H1 (cell line): ENCODE measurements around the gene FCRL5. TPM values are rescaled to one million over a fixed set of nuclear protein-coding genes. Genes with fewer than 3 reads are reported as not detected.

Experiments
- CTCF ChIA-PET: fragments of 300-600 bp; sonication (Branson Sonifier 250); formaldehyde crosslinking; loops from one replicate; lab custom pipeline; 2021; ENCODE audit not compliant: partially characterized antibody; lab: Charles Lee
- POLR2A ChIA-PET: fragments of 300-600 bp; sonication (Branson Sonifier 250); formaldehyde crosslinking; loops from one replicate; lab custom pipeline; 2021; ENCODE audit warnings: inconsistent platforms; ENCODE audit not compliant: partially characterized antibody; lab: Charles Lee
- DNase-seq, 2 experiments: peaks; one replicate each; pipeline versions ENCODE4 v3.0.0 to v3.0.0-alpha.2; 2010 to 2022; ENCODE audit warnings: low spot score in 2 of 2, low read depth in 1 of 2, mixed read lengths in 1 of 2
- FAIRE-seq: peaks from 2 replicates; lab custom pipeline; 2011; peaks lifted over from hg19 to GRCh38; lab: Jason Lieb, UNC
- H2AFZ ChIP-seq: 2 replicates; pipeline ENCODE4 v1.8.1; 2012; ENCODE audit warnings: low read length, inconsistent platforms
- H2AK5ac ChIP-seq: 2 replicates; pipeline ENCODE4 v1.6.1; 2013; ENCODE audit warnings: low read depth, low read length
- H2BK120ac ChIP-seq: replicated peaks from 2 replicates; pipeline ENCODE3; 2013; ENCODE audit warnings: low read depth, low read length, inconsistent platforms
- H2BK12ac ChIP-seq: 2 replicates; pipeline ENCODE4 v1.6.1; 2013; ENCODE audit warnings: low read depth, low read length
- H2BK15ac ChIP-seq: 2 replicates; pipeline ENCODE4 v1.6.1; 2013; ENCODE audit warnings: low read length
- H2BK20ac ChIP-seq: 2 replicates; pipeline ENCODE4 v1.6.1; 2013; ENCODE audit warnings: low read length
- H2BK5ac ChIP-seq: 2 replicates; pipeline ENCODE4 v1.6.1; 2013; ENCODE audit warnings: low read depth, low read length
- H3K14ac ChIP-seq: 2 replicates; pipeline ENCODE4 v1.6.1; 2013; ENCODE audit warnings: inconsistent platforms; ENCODE audit not compliant: insufficient read length
- H3K18ac ChIP-seq: 2 replicates; pipeline ENCODE4 v1.6.1; 2013; ENCODE audit warnings: low read length; ENCODE audit errors: extremely low read depth
- H3K23ac ChIP-seq: 2 replicates; pipeline ENCODE4 v1.6.1; 2013; ENCODE audit warnings: inconsistent platforms; ENCODE audit not compliant: insufficient read length
- H3K23me2 ChIP-seq: 2 replicates; pipeline ENCODE4 v1.6.1; 2013; ENCODE audit warnings: low read depth, low read length
- H3K27ac ChIP-seq: 2 replicates; pipeline ENCODE4 v1.6.1; 2011; ENCODE audit warnings: low read depth, low read length, inconsistent platforms
- H3K27me3 ChIP-seq, 4 experiments: replicated peaks in 1 of 4; 1 replicate in 1 of 4; 2 replicates in 3 of 4; pipeline versions ENCODE4 v1.6.1 to v1.8.1; 2011 to 2013; ENCODE audit warnings: low read length in 3 of 4, mild to moderate bottlenecking in 3 of 4, inconsistent platforms in 2 of 4, mixed read lengths in 2 of 4, moderate library complexity in 1 of 4; ENCODE audit not compliant: control insufficient read depth in 3 of 4, insufficient read depth in 3 of 4; ENCODE audit errors: extremely low read depth in 1 of 4
- H3K36me3 ChIP-seq, 4 experiments: 2 replicates each; pipeline versions ENCODE4 v1.6.1 to v1.8.1; 2011 to 2013; ENCODE audit warnings: mild to moderate bottlenecking in 4 of 4, low read length in 3 of 4, moderate library complexity in 2 of 4, control low read depth in 1 of 4, inconsistent platforms in 1 of 4; ENCODE audit not compliant: insufficient read depth in 4 of 4, control insufficient read depth in 2 of 4
- H3K4ac ChIP-seq: replicated peaks from 2 replicates; pipeline ENCODE3; 2013; ENCODE audit warnings: low read length, low read depth, mixed read lengths, inconsistent platforms; ENCODE audit not compliant: insufficient read length
- H3K4me1 ChIP-seq, 4 experiments: replicated peaks in 1 of 4; 1 replicate in 1 of 4; 2 replicates in 3 of 4; pipeline versions ENCODE4 v1.6.1 to v1.8.1; 2011 to 2013; ENCODE audit warnings: low read length in 3 of 4, inconsistent platforms in 2 of 4, mixed read lengths in 1 of 4; ENCODE audit not compliant: insufficient read depth in 4 of 4, control insufficient read depth in 3 of 4
- H3K4me2 ChIP-seq, 2 experiments: 2 replicates each; pipeline versions ENCODE4 v1.6.1 to v1.8.1; 2011 to 2013; ENCODE audit warnings: low read depth in 2 of 2, low read length in 2 of 2, control low read depth in 1 of 2, inconsistent platforms in 1 of 2, mild to moderate bottlenecking in 1 of 2; ENCODE audit not compliant: insufficient read depth in 1 of 2
- H3K4me3 ChIP-seq, 4 experiments: fragments of 200-600, 300-600 bp in 1 of 4; sonication (generic), shearing (Covaris generic), sonication (Bioruptor Twin) in 1 of 4; 2 replicates each; pipeline versions ENCODE4 v1.5.1 to v1.8.1; 2011 to 2016; ENCODE audit warnings: low read length in 4 of 4, low read depth in 3 of 4, control low read depth in 2 of 4, inconsistent platforms in 2 of 4, mild to moderate bottlenecking in 2 of 4, mixed read lengths in 1 of 4, moderate library complexity in 1 of 4; ENCODE audit not compliant: insufficient read depth in 2 of 4; ENCODE audit errors: extremely low read depth in 1 of 4
- H3K56ac ChIP-seq: replicated peaks from 2 replicates; pipeline ENCODE3; 2013; ENCODE audit warnings: low read depth, mild to moderate bottlenecking, mixed read lengths, low read length, inconsistent platforms; ENCODE audit not compliant: insufficient read length
- H3K79me1 ChIP-seq: 2 replicates; pipeline ENCODE4 v1.6.1; 2013; ENCODE audit warnings: low read depth, low read length, control low read depth
- H3K79me2 ChIP-seq, 2 experiments: 2 replicates each; pipeline versions ENCODE4 v1.6.1 to v1.8.1; 2012 to 2013; ENCODE audit warnings: low read length in 2 of 2, mild to moderate bottlenecking in 2 of 2, inconsistent platforms in 1 of 2; ENCODE audit not compliant: insufficient read depth in 2 of 2, control insufficient read depth in 1 of 2
- H3K9ac ChIP-seq, 4 experiments: replicated peaks in 1 of 4; 1 replicate in 1 of 4; 2 replicates in 3 of 4; pipeline versions ENCODE4 v1.6.1 to v1.8.1; 2011 to 2013; ENCODE audit warnings: low read depth in 3 of 4, low read length in 3 of 4, control low read depth in 2 of 4, mild to moderate bottlenecking in 2 of 4, moderate library complexity in 2 of 4, inconsistent platforms in 1 of 4; ENCODE audit errors: extremely low read depth in 1 of 4
- H3K9me3 ChIP-seq, 2 experiments: 2 replicates each; pipeline versions ENCODE4 v1.6.1 to v1.8.1; 2012 to 2013; ENCODE audit warnings: mild to moderate bottlenecking in 2 of 2, moderate library complexity in 2 of 2, control low read depth in 1 of 2, inconsistent platforms in 1 of 2, low read depth in 1 of 2, low read length in 1 of 2, mixed read lengths in 1 of 2; ENCODE audit not compliant: insufficient read depth in 2 of 2
- H4K20me1 ChIP-seq, 2 experiments: replicated peaks in 1 of 2; 2 replicates each; pipeline versions ENCODE3 to v1.8.1; 2011 to 2013; ENCODE audit warnings: inconsistent platforms in 2 of 2, low read length in 2 of 2, mild to moderate bottlenecking in 1 of 2; ENCODE audit not compliant: insufficient read depth in 2 of 2, control insufficient read depth in 1 of 2
- H4K5ac ChIP-seq: 2 replicates; pipeline ENCODE4 v1.6.1; 2013; ENCODE audit warnings: low read length, low read depth, mixed read lengths, inconsistent platforms; ENCODE audit not compliant: insufficient read length
- H4K8ac ChIP-seq: 2 replicates; pipeline ENCODE4 v1.8.0; 2013; ENCODE audit warnings: mild to moderate bottlenecking, moderate library complexity, low read length, inconsistent platforms; ENCODE audit not compliant: insufficient read depth; ENCODE audit errors: extremely low read depth
- H4K91ac ChIP-seq: replicated peaks from 2 replicates; pipeline ENCODE3; 2013; ENCODE audit warnings: low read length, mixed read lengths, inconsistent platforms; ENCODE audit not compliant: insufficient read length
- CTBP2 ChIP-seq: IDR thresholded peaks from 2 replicates; pipeline ENCODE4 v1.7.0; 2011; ENCODE audit warnings: borderline replicate concordance, mild to moderate bottlenecking, moderate library complexity, mixed read lengths, low read length; ENCODE audit not compliant: insufficient read depth, insufficient read length
- EZH2 ChIP-seq: fragments of 200-600 bp; sonication (generic); IDR thresholded peaks from 2 replicates; pipeline ENCODE4 v1.7.1; 2012; ENCODE audit warnings: low read depth, mild to moderate bottlenecking, moderate library complexity, low read length, inconsistent platforms; ENCODE audit not compliant: severe bottlenecking
- GTF2F1 ChIP-seq: IDR thresholded peaks from 2 replicates; pipeline ENCODE4 v1.6.1; 2012; ENCODE audit warnings: low read depth, low read length, improper control_type of control experiment, borderline replicate concordance
- KDM5A ChIP-seq: fragments of 200-600 bp; IDR thresholded peaks from 2 replicates; pipeline ENCODE4 v1.7.1; 2012; ENCODE audit warnings: mild to moderate bottlenecking, low read length, inconsistent platforms, mixed read lengths
- POLR2A ChIP-seq, 2 experiments: IDR thresholded peaks; 1 replicate in 1 of 2; 2 replicates in 1 of 2; pipeline ENCODE4 v1.6.1; 2011; ENCODE audit warnings: low read depth in 2 of 2, low read length in 2 of 2, mild to moderate bottlenecking in 2 of 2; ENCODE audit errors: control extremely low read depth in 1 of 2
- RBBP5 ChIP-seq: IDR thresholded peaks from 2 replicates; pipeline ENCODE4 v1.7.1; 2012; ENCODE audit warnings: low read depth, mild to moderate bottlenecking, inconsistent platforms, low read length, moderate library complexity, borderline replicate concordance
- SAP30 ChIP-seq: fragments of 300-600 bp; sonication (generic); IDR thresholded peaks from 2 replicates; pipeline ENCODE4 v1.7.1; 2012; ENCODE audit warnings: low read length, moderate library complexity, mild to moderate bottlenecking, inconsistent platforms; ENCODE audit not compliant: insufficient read depth, insufficient replicate concordance
- SIN3A ChIP-seq, 2 experiments: IDR thresholded peaks in 1 of 2; conservative IDR thresholded peaks in 1 of 2; 2 replicates each; pipeline ENCODE4 v1.6.1; 2011 to 2012; ENCODE audit warnings: low read length in 2 of 2, improper control_type of control experiment in 1 of 2, low read depth in 1 of 2, mild to moderate bottlenecking in 1 of 2
- SUZ12 ChIP-seq: fragments of 200-600 bp; sonication (generic); IDR thresholded peaks from 2 replicates; pipeline ENCODE4 v1.6.1; 2012; ENCODE audit warnings: mild to moderate bottlenecking, inconsistent platforms, low read length, moderate library complexity, mixed read lengths
- WGBS, 2 experiments: shearing (Covaris generic) in 1 of 2; methylation state at CpG; one replicate each; pipeline versions ENCODE4 v1.1.6 to v1.1.7; 2013 to 2015; ENCODE audit warnings: low lambda C conversion rate in 2 of 2, mixed read lengths in 2 of 2, inconsistent platforms in 1 of 2, low coverage in 1 of 2, missing lambda C conversion rate in 1 of 2; ENCODE audit not compliant: insufficient replicate concordance in 2 of 2, insufficient coverage in 1 of 2, insufficient read length in 1 of 2; ENCODE audit errors: extremely low coverage in 1 of 2, missing lambda C conversion rate in 1 of 2; 5-methylcytosine and 5-hydroxymethylcytosine counted together
- polyA plus RNA-seq, 7 experiments: library from polyadenylated mRNA; depleted of rRNA in 3 of 7; stranded (reverse) in 5 of 7; unstranded in 2 of 7; fragments of >200 nt in 5 of 7; fragments of 200-250 nt in 2 of 7; gene quantifications; 1 replicate in 5 of 7; 2 replicates in 1 of 7; 4 replicates in 1 of 7; pipeline versions ENCODE4 v1.2.1 to v1.2.3, GENCODE V29; 2011 to 2013; ENCODE audit warnings: missing spikeins in 2 of 7, mixed read lengths in 2 of 7
- total RNA-seq: library from RNA; stranded (reverse); fragmentation: NEBNext Ultra II Directional; extraction: Animal tissue kit (Norgen Biotek cat#: 25700); gene quantifications from 2 replicates; pipeline ENCODE4 v1.2.1, GENCODE V29; 2021

The FCRL5 gene
- total and polyA plus RNA-seq, 2 of the 8 experiments (the other 6 are each of a cell fraction or from before 2014, with no cell fraction given), result 1.0 to 2.6 TPM

- no peak overlapping the region for H3K4me3 ChIP-seq
- DNase-seq, result no peak
- no peak overlapping the region for H3K4ac ChIP-seq
- no peak for FAIRE-seq
- H3K9me3 ChIP-seq, result no peaks in the 10 kb centered on the region
- H3K9ac ChIP-seq, result no peak overlapping the region
- TF ChIP-seq CTBP2 (no peak), SIN3A (conservative IDR thresholded peaks at IDR 0.05 in 1 of 2, IDR thresholded peaks at IDR 0.05 in 1 of 2; ENCODE audit: low read depth in 1 of 2, low read length in 2 of 2) (no peak), GTF2F1 (no peak), SAP30 (no peak), POLR2A (IDR thresholded peaks at IDR 0.05; ENCODE audit: control extremely low read depth in 1 of 2, low read depth in 2 of 2, low read length in 2 of 2) (no peak), SUZ12 (no peak), RBBP5 (no peak), KDM5A (no peak), EZH2 (no peak)
- no peaks in the 10 kb centered on the region for H3K79me2 ChIP-seq
- no peak overlapping the region for H2BK5ac ChIP-seq
- ChIA-PET POLR2A (no interaction called here), CTCF (interaction anchor here (1.0 to 6.0 kb wide), 9 partner anchors 8 to 207 kb away, joined by 3 to 104 read pairs (median 4); no protein-coding TSS in a partner anchor)
- H3K4me1 ChIP-seq, result no peaks in the 10 kb centered on the region
- H2BK12ac ChIP-seq, result no peak overlapping the region
- no peaks in the 10 kb centered on the region for H3K23me2 ChIP-seq
- H3K14ac ChIP-seq, result no peak overlapping the region
- no peak overlapping the region for H3K27ac ChIP-seq
- no peak overlapping the region for H2AFZ ChIP-seq
- H4K8ac ChIP-seq, result no peak overlapping the region
- no peak overlapping the region for H3K18ac ChIP-seq
- no peak overlapping the region for H3K23ac ChIP-seq
- no peaks in the 10 kb centered on the region for H3K36me3 ChIP-seq
- no peak overlapping the region for H3K4me2 ChIP-seq
- no peak overlapping the region for H2BK15ac ChIP-seq
- H3K27me3 ChIP-seq, result no peaks in the 10 kb centered on the region
- no peak overlapping the region for H2BK20ac ChIP-seq
- no peak overlapping the region for H3K56ac ChIP-seq
- H2AK5ac ChIP-seq, result no peak overlapping the region
- whole genome bisulfite sequencing, 2 experiments, result 82% methylated on average over 3 of the region's 3 CpGs; no CpG with 5 or more reads in 1 of the 2 experiments
- no peaks in the 10 kb centered on the region for H3K79me1 ChIP-seq
- H4K20me1 ChIP-seq, result no peaks in the 10 kb centered on the region
- no peak overlapping the region for H4K5ac ChIP-seq
- no peak overlapping the region for H2BK120ac ChIP-seq
- H4K91ac ChIP-seq, result no peak overlapping the region
Measured at GRCh38 chr1:157577420-157577819, 25.1 kb upstream of the FCRL5 start.
